GM12878 (cell line): Measurements from ENCODE around the gene MILR1. TPM values are rescaled to one million over a fixed set of nuclear protein-coding genes. Genes with fewer than 3 reads are reported as not detected.

ENCODE experiments used
- ATAC-seq: fragments of 200-7000 bp; cut with Tn5 transposase; 3 replicates; pipeline ENCODE4 v1.9.1; 2020; ENCODE audit warnings: mild to moderate bottlenecking, moderate library complexity
- BruUV-seq: library from RNA; stranded (reverse); fragments of 400-500 nt; replicated peaks from 2 replicates; lab custom pipeline; 2021; lab: Mats Ljungman, UMichigan
- CTCF ChIA-PET: fragments of 300-600 bp; sonication (Branson Sonifier 250); formaldehyde crosslinking; extraction: SDS; loops from one replicate; lab custom pipeline; 2021; ENCODE audit warnings: inconsistent platforms; lab: Yijun Ruan, JAX
- POLR2A ChIA-PET: fragments of 350-600 bp; formaldehyde crosslinking; extraction: SDS; loops from one replicate; lab custom pipeline; 2021; ENCODE audit warnings: inconsistent platforms; lab: Charles Lee
- RAD21 ChIA-PET: fragments of 300-600 bp; sonication (Branson Sonifier 250); formaldehyde crosslinking; loops from one replicate; lab custom pipeline; 2023; ENCODE audit warnings: antibody characterized with exemption; ENCODE audit not compliant: unreplicated experiment; lab: Charles Lee
- SMC1A ChIA-PET: fragments of 300-600 bp; sonication (Branson Sonifier 250); formaldehyde crosslinking; loops from one replicate; lab custom pipeline; 2023; ENCODE audit not compliant: unreplicated experiment, uncharacterized antibody; lab: Charles Lee
- DNase-seq: peaks from one replicate; pipeline ENCODE4 v3.0.0-alpha.2; 2011; ENCODE audit warnings: low read depth, low spot score
- FAIRE-seq: peaks from 3 replicates; lab custom pipeline; 2011; peaks lifted over from hg19 to GRCh38; lab: Jason Lieb, UNC
- H2AFZ ChIP-seq: 2 replicates; pipeline ENCODE4 v1.6.0; 2011; ENCODE audit warnings: low read depth, low read length, control low read depth; ENCODE audit not compliant: control insufficient read depth
- H3K27ac ChIP-seq: 2 replicates; pipeline ENCODE4 v1.5.1; 2011; ENCODE audit warnings: control low read depth; ENCODE audit not compliant: control insufficient read depth, insufficient read depth
- H3K27me3 ChIP-seq, 2 experiments: replicated peaks in 1 of 2; 2 replicates each; pipeline versions ENCODE4 v1.6.0 to v1.6.1; 2011; ENCODE audit warnings: low read length in 1 of 2; ENCODE audit not compliant: control insufficient read depth in 2 of 2, insufficient read depth in 2 of 2
- H3K36me3 ChIP-seq, 2 experiments: 2 replicates each; pipeline ENCODE4 v1.5.1; 2011; ENCODE audit warnings: low read length in 1 of 2; ENCODE audit not compliant: control insufficient read depth in 2 of 2, insufficient read depth in 2 of 2
- H3K4me1 ChIP-seq: 2 replicates; pipeline ENCODE4 v1.6.1; 2011; ENCODE audit warnings: mild to moderate bottlenecking, low read length, moderate library complexity, mixed read lengths; ENCODE audit not compliant: control insufficient read depth, insufficient read depth
- H3K4me2 ChIP-seq: 2 replicates; pipeline ENCODE4 v1.6.0; 2011; ENCODE audit warnings: control low read depth; ENCODE audit not compliant: control insufficient read depth, insufficient read depth
- H3K4me3 ChIP-seq: fragments of 200-600 bp; sonication (generic); 2 replicates; pipeline ENCODE4 v1.5.1; 2016
- H3K79me2 ChIP-seq: 2 replicates; pipeline ENCODE4 v1.6.0; 2011; ENCODE audit warnings: low read length; ENCODE audit not compliant: control insufficient read depth, insufficient read depth
- H3K9ac ChIP-seq: 2 replicates; pipeline ENCODE4 v1.8.0; 2011; ENCODE audit warnings: low read length, control low read depth, mixed read lengths; ENCODE audit not compliant: control insufficient read depth, insufficient read depth
- H3K9me3 ChIP-seq: replicated peaks from 3 replicates; pipeline ENCODE4 v1.5.1; 2011; ENCODE audit warnings: mild to moderate bottlenecking, low read length; ENCODE audit not compliant: control insufficient read depth, insufficient read depth
- H4K20me1 ChIP-seq: 2 replicates; pipeline ENCODE4 v1.6.0; 2011; ENCODE audit not compliant: control insufficient read depth, insufficient read depth
- ASH2L ChIP-seq: fragments of 300-600, 200-600 bp; sonication (generic); IDR thresholded peaks from 2 replicates; pipeline ENCODE4 v1.6.1; 2017; ENCODE audit warnings: low read depth, mild to moderate bottlenecking, borderline replicate concordance
- CHD1 ChIP-seq: IDR thresholded peaks from 2 replicates; pipeline ENCODE4 v1.6.1; 2012; ENCODE audit warnings: low read depth, low read length, improper control_type of control experiment
- EP300 ChIP-seq, 2 experiments: fragments of 150-350 bp in 1 of 2; IDR thresholded peaks; 2 replicates each; pipeline ENCODE4 v1.6.1; 2011 to 2012; ENCODE audit warnings: low read depth in 2 of 2, low read length in 2 of 2, borderline replicate concordance in 1 of 2, improper control_type of control experiment in 1 of 2, inconsistent platforms in 1 of 2; ENCODE audit not compliant: control insufficient read depth in 1 of 2
- NBN ChIP-seq: fragments of 450-650 bp; IDR thresholded peaks from 2 replicates; pipeline ENCODE4 v1.6.1; 2016
- NR2F1 ChIP-seq: fragments of 450-650 bp; conservative IDR thresholded peaks from 2 replicates; pipeline ENCODE4 v1.6.1; 2017; ENCODE audit warnings: mild to moderate bottlenecking
- POLR2A ChIP-seq: IDR thresholded peaks from 2 replicates; pipeline ENCODE4 v1.6.1; 2011; ENCODE audit warnings: low read depth, mild to moderate bottlenecking, low read length
- POU2F2 ChIP-seq: IDR thresholded peaks from 3 replicates; pipeline ENCODE4 v1.6.1; 2011; ENCODE audit warnings: low read depth, mild to moderate bottlenecking, low read length, borderline replicate concordance
- SIN3A ChIP-seq: IDR thresholded peaks from 2 replicates; pipeline ENCODE4 v1.6.1; 2012; ENCODE audit warnings: low read depth, low read length, improper control_type of control experiment
- WRNIP1 ChIP-seq: IDR thresholded peaks from 2 replicates; pipeline ENCODE4 v1.6.1; 2011; ENCODE audit warnings: low read depth, low read length, improper control_type of control experiment, borderline replicate concordance
- ZNF687 ChIP-seq: fragments of 450-650 bp; IDR thresholded peaks from 2 replicates; pipeline ENCODE4 v1.6.1; 2017; ENCODE audit warnings: mild to moderate bottlenecking, moderate library complexity
- WGBS: methylation state at CpG from one replicate; pipeline ENCODE4 v1.1.6; 2016; ENCODE audit warnings: low lambda C conversion rate; ENCODE audit not compliant: insufficient replicate concordance, insufficient coverage; ENCODE audit errors: missing lambda C conversion rate; 5-methylcytosine and 5-hydroxymethylcytosine counted together
- in situ Hi-C: fragments of 300-500 bp; cut with MboI; formaldehyde crosslinking; loops from 9 replicates; pipeline ENCODE4 v1.14.3; 2018; ENCODE audit warnings: mixed read lengths
- intact Hi-C: fragments of 100-400 bp; cut with micrococcal nuclease; formaldehyde crosslinking; loops from one replicate; pipeline ENCODE4 v1.14.2; 2022; ENCODE audit not compliant: unreplicated experiment
- polyA plus RNA-seq, 11 experiments: library from polyadenylated mRNA; depleted of rRNA in 4 of 11; unstranded in 6 of 11; stranded (reverse) in 5 of 11; fragments of >200 nt; fragmentation: Nextera tagmentation in 4 of 11; fragmentation: Illumina TruSeq in 1 of 11; extraction: Ambion mirVana in 4 of 11; extraction: Trizol in 1 of 11; gene quantifications; 1 replicate in 1 of 11; 2 replicates in 10 of 11; pipeline versions ENCODE4 v1.2.1 to v1.2.3, GENCODE V29; 2011 to 2016; ENCODE audit warnings: inconsistent platforms in 2 of 11, missing spikeins in 2 of 11, low read depth in 1 of 11
- total RNA-seq, 4 experiments: library from RNA; depleted of rRNA in 3 of 4; stranded (reverse); fragments of >200 nt in 3 of 4; fragmentation: Illumina TruSeq in 1 of 4; extraction: Trizol in 1 of 4; gene quantifications; 2 replicates each; pipeline versions ENCODE4 v1.2.1 to v1.2.3, GENCODE V29; 2013 to 2021

The MILR1 gene
- total and polyA plus RNA-seq, 10 of the 15 experiments (the other 5 are each of a cell fraction or from before 2014, with no cell fraction given) = 2.0 to 47.2 (median 17.2) TPM

GRCh38 chr17:64477849-64478248, 28.9 kb downstream of the MILR1 start:
- Histone ChIP-seq H3K9me3 (no peaks in the 10 kb centered on the region), H3K27me3 (no peaks in the 10 kb centered on the region), H3K79me2 (no peaks in the 10 kb centered on the region), H3K27ac (no peak overlapping the region), H4K20me1 (no peaks in the 10 kb centered on the region), H3K9ac (no peak overlapping the region), H3K4me1 (no peaks in the 10 kb centered on the region), H3K36me3 (peaks cover 2 to 13% of the 10 kb centered on the region in 2 experiments; a peak in 3 of 4 replicates), H3K4me2 (no peak overlapping the region), H3K4me3 (no peak overlapping the region), H2AFZ (no peak overlapping the region)
- ATAC-seq = no peak
- ChIA-PET POLR2A (interaction anchor here (0.9 to 1.2 kb wide), 2 partner anchors 27 to 121 kb away, joined by 3 read pairs; no protein-coding TSS in a partner anchor), CTCF (interaction anchor here (1.0 to 2.4 kb wide), 5 partner anchors 14 to 150 kb away, joined by 3 to 11 read pairs (median 4); no protein-coding TSS in a partner anchor), RAD21 (interaction anchor here (1.0 kb wide), 2 partner anchors 59 to 171 kb away, joined by 3 to 4 read pairs; no protein-coding TSS in a partner anchor), SMC1A (interaction anchor here (1.1 to 3.9 kb wide), 5 partner anchors 10 to 57 kb away, joined by 3 to 21 read pairs (median 6); no protein-coding TSS in a partner anchor)
- TF ChIP-seq ZNF687 (no peak), POU2F2 (no peak), EP300 (IDR thresholded peaks at IDR 0.05; ENCODE audit: borderline replicate concordance in 1 of 2, control insufficient read depth in 1 of 2, low read depth in 2 of 2, low read length in 2 of 2) (no peak), WRNIP1 (no peak), SIN3A (no peak), CHD1 (no peak), ASH2L (no peak), NBN (no peak), NR2F1 (no peak), POLR2A (no peak)
- intact Hi-C loops (no loop called here), in situ Hi-C loops (no loop called here)
- no peak for DNase-seq
- FAIRE-seq = no peak
- BruUV-seq = no TSS peak
- WGBS = 9% methylated on average over 1 of the region's 1 CpG
